Calu3 (cell line): Measurements from ENCODE around the gene ESR1. TPM values are rescaled to one million over a fixed set of nuclear protein-coding genes. Genes with fewer than 3 reads are reported as not detected.

Source experiments
- BruUV-seq: library from RNA; stranded (reverse); fragments of 400-500 nt; replicated peaks from 2 replicates; lab custom pipeline; 2021; lab: Mats Ljungman, UMichigan
- CTCF ChIA-PET: fragments of 300-600 bp; sonication (Branson Sonifier 250); formaldehyde crosslinking; loops from one replicate; lab custom pipeline; 2022; ENCODE audit warnings: antibody characterized with exemption; lab: Charles Lee
- DNase-seq: peaks from one replicate; pipeline ENCODE4 v3.0.0; 2022
- H3K27ac Mint-ChIP-seq: one replicate; pipeline ENCODE4 v1.8.0; 2022; ENCODE audit warnings: mixed read lengths; ENCODE audit not compliant: unreplicated experiment
- H3K27me3 Mint-ChIP-seq: one replicate; pipeline ENCODE4 v1.8.0; 2022; ENCODE audit warnings: mixed read lengths; ENCODE audit not compliant: unreplicated experiment
- H3K36me3 Mint-ChIP-seq: one replicate; pipeline ENCODE4 v1.8.0; 2022; ENCODE audit warnings: mild to moderate bottlenecking, moderate library complexity, mixed read lengths; ENCODE audit not compliant: insufficient read depth, unreplicated experiment
- H3K4me1 Mint-ChIP-seq: one replicate; pipeline ENCODE4 v1.8.0; 2022; ENCODE audit warnings: mild to moderate bottlenecking, low read depth, mixed read lengths; ENCODE audit not compliant: unreplicated experiment
- H3K4me3 Mint-ChIP-seq: one replicate; pipeline ENCODE4 v1.8.0; 2022; ENCODE audit warnings: mild to moderate bottlenecking, low read depth, moderate library complexity, mixed read lengths; ENCODE audit not compliant: unreplicated experiment
- H3K9me3 Mint-ChIP-seq: one replicate; pipeline ENCODE4 v1.8.0; 2022; ENCODE audit warnings: low read depth, mixed read lengths; ENCODE audit not compliant: unreplicated experiment
- intact Hi-C: fragments of 100-400 bp; cut with micrococcal nuclease; formaldehyde crosslinking; loops from one replicate; pipeline ENCODE4 v1.10.0; 2022; ENCODE audit not compliant: unreplicated experiment
- total RNA-seq: library from RNA; stranded (reverse); gene quantifications from 2 replicates; pipeline ENCODE4 v1.2.3, GENCODE V29; 2022
- TF ChIP-seq, protein P1 (sequence below): fragments of 200-600 bp; IDR thresholded peaks from one replicate; pipeline ENCODE4 v1.8.0; 2022; ENCODE audit warnings: antibody characterized with exemption; ENCODE audit not compliant: unreplicated experiment

ESR1 gene
- total RNA-seq, 1 experiment from 2014 or later: 0.50 TPM

- H3K36me3 Mint-ChIP-seq: no peaks in the 10 kb centered on the region
- H3K4me3 Mint-ChIP-seq: no peak overlapping the region
- H3K27me3 Mint-ChIP-seq: no peaks in the 10 kb centered on the region
- H3K27ac Mint-ChIP-seq: no peak overlapping the region
- H3K9me3 Mint-ChIP-seq: no peaks in the 10 kb centered on the region
- intact Hi-C loops: no loop called here
- peaks cover 8% of the 10 kb centered on the region for H3K4me1 Mint-ChIP-seq
- no peak for DNase-seq
- no TSS peak for BruUV-seq
- TF ChIP-seq, protein P1, sequence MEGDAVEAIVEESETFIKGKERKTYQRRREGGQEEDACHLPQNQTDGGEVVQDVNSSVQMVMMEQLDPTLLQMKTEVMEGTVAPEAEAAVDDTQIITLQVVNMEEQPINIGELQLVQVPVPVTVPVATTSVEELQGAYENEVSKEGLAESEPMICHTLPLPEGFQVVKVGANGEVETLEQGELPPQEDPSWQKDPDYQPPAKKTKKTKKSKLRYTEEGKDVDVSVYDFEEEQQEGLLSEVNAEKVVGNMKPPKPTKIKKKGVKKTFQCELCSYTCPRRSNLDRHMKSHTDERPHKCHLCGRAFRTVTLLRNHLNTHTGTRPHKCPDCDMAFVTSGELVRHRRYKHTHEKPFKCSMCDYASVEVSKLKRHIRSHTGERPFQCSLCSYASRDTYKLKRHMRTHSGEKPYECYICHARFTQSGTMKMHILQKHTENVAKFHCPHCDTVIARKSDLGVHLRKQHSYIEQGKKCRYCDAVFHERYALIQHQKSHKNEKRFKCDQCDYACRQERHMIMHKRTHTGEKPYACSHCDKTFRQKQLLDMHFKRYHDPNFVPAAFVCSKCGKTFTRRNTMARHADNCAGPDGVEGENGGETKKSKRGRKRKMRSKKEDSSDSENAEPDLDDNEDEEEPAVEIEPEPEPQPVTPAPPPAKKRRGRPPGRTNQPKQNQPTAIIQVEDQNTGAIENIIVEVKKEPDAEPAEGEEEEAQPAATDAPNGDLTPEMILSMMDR: no peak
- CTCF ChIA-PET: no interaction called here
Measured at GRCh38 chr6:152107973-152108372, 300.5 kb downstream of the ESR1 start.

DNA sequence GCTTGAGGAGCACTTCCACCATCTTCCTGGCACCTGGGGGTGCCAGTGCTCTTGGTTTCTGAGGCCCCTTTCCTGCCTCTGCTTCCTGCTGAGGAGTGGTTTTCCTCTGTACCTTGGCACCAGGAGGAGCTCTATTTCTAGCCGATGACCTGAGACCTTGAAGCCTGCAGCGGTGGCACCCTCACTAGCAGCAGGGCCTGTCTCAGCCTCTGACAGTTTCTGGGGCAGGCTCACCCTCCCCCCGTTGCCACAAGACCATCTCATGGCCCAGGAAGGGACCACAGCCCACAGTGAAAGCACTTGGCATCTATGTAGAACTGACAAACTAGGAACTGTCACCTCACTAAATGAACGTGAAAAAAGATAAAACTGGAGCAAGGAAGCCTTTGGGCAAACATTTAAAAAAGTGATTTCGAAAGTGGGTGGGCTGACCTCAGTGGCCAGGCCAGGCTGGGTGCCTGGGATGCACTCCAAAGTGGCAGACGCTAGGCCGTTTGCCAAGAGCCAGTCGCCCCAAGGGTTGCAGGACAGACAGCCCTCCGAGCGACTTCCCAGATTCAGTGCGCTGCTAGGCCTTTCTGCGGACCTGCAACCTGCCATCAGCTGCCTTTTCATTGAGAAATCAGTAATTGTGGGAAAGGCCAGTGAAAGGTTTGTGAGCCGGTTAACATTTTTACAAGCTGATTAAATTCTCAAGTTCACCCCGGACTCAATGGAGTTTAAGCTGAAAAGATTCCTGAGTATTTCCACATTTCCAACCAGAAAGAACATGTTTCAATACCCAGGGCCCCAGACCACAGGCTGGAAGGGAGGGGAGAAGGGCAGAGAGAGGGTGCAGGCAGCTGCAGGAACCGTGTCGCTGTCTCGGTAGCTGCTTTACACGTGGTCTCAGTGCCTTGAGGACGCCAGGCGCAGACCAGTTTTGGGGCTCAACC, 303.7 kb downstream of the ESR1 start:
- BruUV-seq: no TSS peak
- no peaks in the 10 kb centered on the region for H3K9me3 Mint-ChIP-seq
- H3K4me3 Mint-ChIP-seq: no peak overlapping the region
- no peak overlapping the region for H3K27ac Mint-ChIP-seq
- H3K27me3 Mint-ChIP-seq: no peaks in the 10 kb centered on the region
- H3K4me1 Mint-ChIP-seq: peaks cover 8% of the 10 kb centered on the region
- intact Hi-C loops: loop anchor here (5.0 kb wide), 1 partner anchor 149 kb away; no protein-coding TSS in a partner anchor
- DNase-seq: no peak
- TF ChIP-seq, protein P1: no peak
- H3K36me3 Mint-ChIP-seq: no peaks in the 10 kb centered on the region
- CTCF ChIA-PET: no interaction called here

- peak; percentile 62 for DNase-seq
- Mint-ChIP-seq H3K4me1 (peaks cover 8% of the 10 kb centered on the region), H3K36me3 (no peaks in the 10 kb centered on the region), H3K27me3 (no peaks in the 10 kb centered on the region), H3K9me3 (no peaks in the 10 kb centered on the region), H3K27ac (no peak overlapping the region), H3K4me3 (no peak overlapping the region)
- BruUV-seq: TSS peak; percentile 68
- intact Hi-C loops: loop anchor here (5.0 kb wide), 1 partner anchor 150 kb away; no protein-coding TSS in a partner anchor
- CTCF ChIA-PET: no interaction called here
- TF ChIP-seq, protein P1: no peak
Measured at GRCh38 chr6:152112491-152113261, 305.2 kb downstream of the ESR1 start.

DNA sequence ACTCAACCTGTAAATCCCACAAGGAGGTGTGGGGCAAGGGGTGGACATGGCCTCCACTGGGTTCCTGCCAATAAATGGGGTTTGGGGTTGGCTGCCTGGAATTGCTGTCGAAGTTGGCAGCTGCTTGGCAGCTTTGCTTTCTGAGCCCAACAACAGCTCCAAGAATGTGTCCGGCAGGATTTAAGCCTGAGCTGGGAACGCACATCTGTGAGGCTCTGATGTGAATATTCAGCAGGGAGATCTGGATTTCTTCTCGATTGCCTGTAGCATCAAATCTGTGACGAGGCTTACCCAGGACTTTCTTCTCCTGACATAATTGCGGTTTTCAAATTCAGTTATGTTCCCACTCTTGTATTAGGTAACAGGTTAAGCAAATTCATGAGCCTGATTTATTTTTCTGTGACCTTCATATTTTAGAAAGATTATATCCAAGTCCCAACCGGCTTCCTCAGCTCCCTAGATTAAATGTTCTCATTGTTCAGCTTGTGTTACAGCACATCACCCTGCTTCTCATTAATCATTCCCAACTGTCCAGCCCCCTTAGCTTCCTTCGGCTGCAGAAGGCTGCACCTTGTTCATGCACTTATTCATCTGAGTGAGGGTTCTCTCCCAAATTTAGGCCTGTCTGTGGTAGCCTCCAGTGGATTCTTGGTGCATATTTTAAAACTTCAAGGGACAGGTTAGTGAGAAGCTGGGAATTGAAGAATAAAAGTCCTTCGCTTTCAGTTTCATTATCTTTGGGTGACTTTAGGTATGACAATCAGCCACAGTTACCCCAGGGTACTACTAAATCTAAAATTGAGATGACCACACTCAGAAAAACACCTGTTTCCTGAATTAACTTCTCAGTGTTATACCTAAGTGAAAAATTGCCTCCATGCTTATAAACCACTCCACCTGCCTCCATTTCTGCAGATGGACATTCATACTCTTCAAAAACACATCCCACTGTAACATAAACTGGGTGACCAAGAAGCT, 310.0 kb downstream of the ESR1 start:
- TF ChIP-seq, protein P1: no peak
- no TSS peak for BruUV-seq
- DNase-seq: no peak
- CTCF ChIA-PET: no interaction called here
- intact Hi-C loops: no loop called here
- H3K4me3 Mint-ChIP-seq: no peak overlapping the region
- H3K27ac Mint-ChIP-seq: no peak overlapping the region
- no peaks in the 10 kb centered on the region for H3K9me3 Mint-ChIP-seq
- H3K4me1 Mint-ChIP-seq: peaks cover 5% of the 10 kb centered on the region
- no peaks in the 10 kb centered on the region for H3K27me3 Mint-ChIP-seq
- peaks cover 4% of the 10 kb centered on the region for H3K36me3 Mint-ChIP-seq
